HG03575 (cell line): ENCODE measurements around the gene RIMBP2.

ENCODE experiments used
- ATAC-seq: cut with Tn5 transposase; IDR thresholded peaks from one replicate; pipeline ENCODE4 v1.9.1; 2021; ENCODE audit not compliant: unreplicated experiment, insufficient number of reproducible peaks, low FRiP score; ENCODE audit errors: extremely low read depth

The RIMBP2 gene

GRCh38 chr12:130405332-130405731 lies 310.8 kb downstream of the RIMBP2 start:
- no peak for ATAC-seq

GRCh38 chr12:130401703-130402102 lies 314.4 kb downstream of the RIMBP2 start:
- no peak for ATAC-seq

GRCh38 chr12:130398100-130398848 lies 317.8 kb downstream of the RIMBP2 start:
- ATAC-seq, result no peak

GRCh38 chr12:130396667-130397066 lies 319.4 kb downstream of the RIMBP2 start:
- no peak for ATAC-seq

GRCh38 chr12:130394906-130395305 lies 321.2 kb downstream of the RIMBP2 start:
- ATAC-seq, result no peak

GRCh38 chr12:130391186-130391585 lies 324.9 kb downstream of the RIMBP2 start:
- no peak for ATAC-seq

- ATAC-seq, result no peak
Measured at GRCh38 chr12:130385193-130385592, 330.9 kb downstream of the RIMBP2 start.

GRCh38 chr12:130384234-130384633 lies 331.9 kb downstream of the RIMBP2 start:
- no peak for ATAC-seq

GRCh38 chr12:130382818-130383217 lies 333.3 kb downstream of the RIMBP2 start:
- no peak for ATAC-seq

- ATAC-seq, result no peak
Measured at GRCh38 chr12:130375296-130376287, 340.5 kb downstream of the RIMBP2 start.

- ATAC-seq, result no peak
Measured at GRCh38 chr12:130374083-130374482, 342.0 kb downstream of the RIMBP2 start.

- ATAC-seq, result no peak
Measured at GRCh38 chr12:130372936-130373335, 343.2 kb downstream of the RIMBP2 start.

GRCh38 chr12:130371296-130371695 lies 344.8 kb downstream of the RIMBP2 start:
- no peak for ATAC-seq

- no peak for ATAC-seq
Measured at GRCh38 chr12:130369816-130370215, 346.3 kb downstream of the RIMBP2 start.

GRCh38 chr12:130367523-130367922 lies 348.6 kb downstream of the RIMBP2 start:
- no peak for ATAC-seq

GRCh38 chr12:130367003-130367402 lies 349.1 kb downstream of the RIMBP2 start:
- ATAC-seq, result no peak

GRCh38 chr12:130366159-130366558 lies 349.9 kb downstream of the RIMBP2 start:
- ATAC-seq, result no peak

GRCh38 chr12:130364578-130364977 lies 351.5 kb downstream of the RIMBP2 start:
- no peak for ATAC-seq

- ATAC-seq, result no peak
Measured at GRCh38 chr12:130362060-130362459, 354.0 kb downstream of the RIMBP2 start.

- ATAC-seq, result no peak
Measured at GRCh38 chr12:130357729-130358330, 358.3 kb downstream of the RIMBP2 start.
